HG02678 (cell line): ENCODE results near the gene ARRDC4.

Source experiments
- ATAC-seq: cut with Tn5 transposase; IDR thresholded peaks from one replicate; pipeline ENCODE4 v1.9.1; 2021; ENCODE audit warnings: mild to moderate bottlenecking, moderate library complexity; ENCODE audit not compliant: unreplicated experiment

ARRDC4 gene, protein sequence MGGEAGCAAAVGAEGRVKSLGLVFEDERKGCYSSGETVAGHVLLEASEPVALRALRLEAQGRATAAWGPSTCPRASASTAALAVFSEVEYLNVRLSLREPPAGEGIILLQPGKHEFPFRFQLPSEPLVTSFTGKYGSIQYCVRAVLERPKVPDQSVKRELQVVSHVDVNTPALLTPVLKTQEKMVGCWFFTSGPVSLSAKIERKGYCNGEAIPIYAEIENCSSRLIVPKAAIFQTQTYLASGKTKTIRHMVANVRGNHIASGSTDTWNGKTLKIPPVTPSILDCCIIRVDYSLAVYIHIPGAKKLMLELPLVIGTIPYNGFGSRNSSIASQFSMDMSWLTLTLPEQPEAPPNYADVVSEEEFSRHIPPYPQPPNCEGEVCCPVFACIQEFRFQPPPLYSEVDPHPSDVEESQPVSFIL

GRCh38 chr15:97960364-97961066, at the start of gene ARRDC4:
Gene ARRDC4 (plus strand): TSS chr15:97960703. CDS start chr15:97960862, 159 bp downstream.
- peak; percentile 96 for ATAC-seq

DNA sequence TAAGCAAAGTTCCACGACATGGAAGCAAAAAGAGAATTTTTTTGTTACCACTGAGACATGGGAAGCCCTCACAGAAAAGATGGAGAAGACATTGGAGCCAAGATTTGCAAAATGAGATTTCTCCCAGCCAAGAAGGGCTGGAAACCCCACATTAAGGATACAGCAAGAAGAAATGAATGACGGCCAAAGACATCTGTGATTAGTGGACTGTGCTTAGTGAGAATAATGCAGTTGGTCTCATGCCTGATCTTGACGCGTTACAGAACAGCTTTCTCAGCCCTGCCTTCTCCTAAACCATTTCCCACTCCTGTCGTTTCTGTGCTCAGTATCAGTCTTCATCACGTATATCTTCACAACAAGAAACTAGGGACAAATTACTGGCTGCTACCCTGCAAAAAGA, 45.8 kb upstream of the ARRDC4 start:
- ATAC-seq: no peak

DNA sequence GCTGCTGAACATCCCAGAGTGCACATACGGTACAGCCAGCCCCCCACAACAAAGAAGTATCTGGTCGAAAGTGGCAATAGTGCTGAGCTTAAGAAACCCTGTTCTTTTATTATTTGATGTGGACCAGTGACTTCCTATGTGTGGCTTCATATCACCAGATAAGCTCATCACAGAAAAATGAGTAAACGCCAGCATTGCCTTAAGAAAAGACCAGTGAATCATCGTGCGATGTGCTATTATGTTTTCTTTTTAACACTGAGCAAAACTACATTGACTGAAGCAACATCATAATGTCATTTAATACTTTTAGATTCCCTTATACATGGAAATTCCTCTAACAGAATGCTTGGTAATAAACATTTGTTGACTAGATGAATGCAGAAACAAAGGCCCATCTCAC, 45.2 kb upstream of the ARRDC4 start:
- no peak for ATAC-seq

- no peak for ATAC-seq
These were observed 39.1 kb upstream of the ARRDC4 start for GRCh38 chr15:97921296-97921865.

GRCh38 chr15:97929456-97930229, 30.9 kb upstream of the ARRDC4 start:
- no peak for ATAC-seq

- no peak for ATAC-seq
These were observed 30.3 kb upstream of the ARRDC4 start for GRCh38 chr15:97930230-97930629.

DNA sequence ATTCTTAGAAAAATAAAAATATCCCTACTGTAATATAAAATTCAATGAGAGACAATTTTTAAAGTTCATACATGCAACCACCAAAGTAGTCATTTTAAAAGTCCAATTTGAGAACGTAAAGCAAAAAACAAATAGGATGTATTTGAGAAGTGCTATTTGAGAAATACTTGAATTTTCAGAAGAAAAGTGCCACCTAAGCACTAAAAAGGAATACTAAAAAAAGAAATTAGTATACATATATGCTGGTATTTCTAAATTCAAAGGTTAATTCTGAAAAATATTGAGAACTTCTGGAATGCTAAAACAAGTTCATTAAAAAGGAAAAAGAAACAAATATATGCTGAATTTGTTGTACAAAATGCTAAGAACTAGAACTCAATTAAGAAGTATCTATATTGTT, 29.2 kb upstream of the ARRDC4 start:
- ATAC-seq: no peak

DNA sequence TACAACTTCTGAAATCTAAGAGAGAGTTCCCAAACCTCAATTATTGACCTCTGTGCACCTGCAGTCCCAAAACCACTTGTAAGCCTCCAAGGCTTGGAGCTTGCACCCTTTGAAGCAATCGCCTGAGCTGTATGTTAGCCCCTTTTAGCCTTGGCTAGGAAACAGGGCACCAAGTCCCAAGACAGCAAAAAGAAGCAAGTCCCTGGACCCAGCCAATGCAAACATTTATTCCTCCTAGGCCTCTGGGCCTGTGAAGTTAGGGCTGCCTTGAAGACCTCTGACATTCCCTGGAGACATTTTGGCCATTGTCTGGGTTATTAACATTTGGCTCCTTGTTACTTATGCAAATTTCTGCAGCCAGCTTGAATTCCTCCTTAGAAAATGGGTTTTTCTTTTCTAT, 26.9 kb upstream of the ARRDC4 start:
- ATAC-seq: no peak

DNA sequence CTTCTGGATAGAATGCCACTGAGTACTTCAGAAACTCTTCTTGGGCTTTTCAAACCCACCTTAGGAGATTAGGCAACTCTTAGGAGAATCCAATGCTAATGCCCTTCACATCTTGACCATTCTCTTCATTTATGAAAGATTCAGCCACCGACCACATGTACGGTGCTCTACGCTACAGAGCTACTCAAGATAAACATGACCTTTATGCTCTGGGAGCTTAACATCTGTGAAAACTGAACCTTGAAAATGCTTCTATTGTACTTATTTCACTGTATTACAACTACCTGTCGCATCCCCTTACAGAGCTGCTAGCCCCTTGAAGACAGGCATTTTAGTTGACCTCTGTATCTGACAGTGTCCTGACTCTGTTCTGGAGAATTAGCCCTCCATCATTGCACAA, 19.5 kb upstream of the ARRDC4 start:
- ATAC-seq: no peak

- no peak for ATAC-seq
These were observed 18.9 kb upstream of the ARRDC4 start for GRCh38 chr15:97941572-97941971.

DNA sequence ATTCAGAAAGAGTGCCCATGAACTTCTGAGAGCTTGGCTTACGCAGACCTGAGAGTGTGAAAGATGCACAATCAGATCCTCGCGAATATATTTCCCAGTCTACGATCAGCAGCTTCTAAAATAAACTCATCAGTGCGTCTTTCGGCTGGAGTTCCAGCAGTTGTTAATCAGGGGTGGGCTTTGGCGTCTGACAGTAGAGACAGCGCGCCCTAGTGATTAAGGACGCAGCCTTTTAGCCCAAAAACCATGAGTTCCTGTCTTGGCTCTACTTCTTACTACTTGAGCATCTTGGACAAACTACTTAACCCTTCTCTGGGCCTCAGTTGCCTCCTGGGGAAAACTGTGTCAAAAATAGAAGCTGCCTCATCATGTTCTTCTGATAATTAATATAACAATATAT, 15.8 kb upstream of the ARRDC4 start:
- no peak for ATAC-seq

DNA sequence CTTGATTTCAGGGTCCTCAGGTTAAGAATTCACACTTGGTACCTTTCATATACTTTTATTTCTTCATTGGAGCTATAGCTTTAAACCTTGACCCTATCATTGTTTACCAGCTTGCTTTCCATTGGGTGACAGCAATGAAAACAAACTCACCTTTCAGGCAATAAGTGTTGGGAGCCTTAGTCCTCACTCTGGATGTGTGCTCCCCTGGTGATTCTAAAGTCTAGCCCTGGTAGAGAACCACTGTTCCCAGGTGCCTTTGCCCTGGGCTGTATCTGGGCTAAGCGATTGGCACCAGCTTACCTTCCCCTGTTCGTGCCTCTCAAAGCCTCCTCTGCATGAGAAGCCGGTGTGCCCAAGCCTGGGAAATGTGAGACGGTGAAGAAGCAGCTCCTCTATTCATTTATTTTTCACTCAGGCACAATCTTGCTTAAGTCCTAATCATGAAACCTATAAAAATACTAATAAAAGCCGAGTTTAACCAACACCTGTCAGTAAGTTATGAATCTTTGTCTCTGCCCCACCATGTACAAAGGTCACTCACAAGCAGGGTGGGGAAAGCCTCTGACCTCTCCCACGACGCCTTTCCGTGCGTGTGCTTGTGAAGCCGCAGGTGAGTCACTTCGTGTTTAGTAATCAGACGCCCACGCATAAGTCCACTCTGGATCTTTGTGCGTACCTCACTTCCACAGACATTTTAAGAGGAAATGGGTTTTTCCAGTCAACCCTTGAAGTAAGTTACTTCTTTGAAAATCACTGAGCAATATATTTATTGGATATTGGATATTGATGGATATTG, 12.8 kb upstream of the ARRDC4 start:
- no peak for ATAC-seq

DNA sequence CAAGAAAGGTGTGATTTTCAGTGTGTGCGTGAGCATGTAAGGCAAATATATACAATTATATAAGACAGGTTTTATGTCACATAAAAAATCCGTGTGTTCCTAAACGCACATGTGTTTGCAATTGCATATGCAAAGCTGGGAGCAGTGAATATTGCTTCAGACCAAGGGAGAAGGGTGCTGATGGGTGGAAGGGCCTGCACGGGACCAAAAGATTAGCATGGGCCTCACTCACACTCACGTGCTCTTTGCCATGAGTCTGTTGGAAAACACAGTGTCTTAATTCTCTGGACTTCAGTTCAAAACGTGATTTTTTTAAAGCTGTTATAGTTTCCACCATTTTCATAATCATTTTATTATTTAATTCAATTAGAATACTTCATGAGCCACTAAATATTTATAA, 7.2 kb upstream of the ARRDC4 start:
- ATAC-seq: no peak

DNA sequence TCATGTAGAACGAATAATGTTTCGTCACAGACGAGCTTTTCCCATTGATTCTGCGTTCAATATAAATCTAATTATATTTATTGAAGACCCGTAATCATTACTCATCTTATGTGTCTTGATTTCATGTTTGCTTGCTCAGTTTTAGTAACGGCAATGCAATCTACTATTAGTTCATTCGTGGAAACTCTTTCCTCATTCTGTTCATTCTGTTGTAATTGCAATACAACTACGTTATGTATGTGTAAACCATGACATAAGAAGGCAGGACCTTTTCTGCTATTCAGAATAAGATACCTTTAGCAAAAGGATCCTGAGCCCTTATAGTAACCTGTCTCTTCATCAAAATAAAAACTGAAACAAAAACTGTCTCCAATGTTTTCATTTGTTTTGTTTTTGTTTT, 6.8 kb upstream of the ARRDC4 start:
- ATAC-seq: no peak

GRCh38 chr15:97955035-97955434, 5.5 kb upstream of the ARRDC4 start:
- no peak for ATAC-seq

- no peak for ATAC-seq
These were observed 5.0 kb upstream of the ARRDC4 start for GRCh38 chr15:97955529-97955928.

DNA sequence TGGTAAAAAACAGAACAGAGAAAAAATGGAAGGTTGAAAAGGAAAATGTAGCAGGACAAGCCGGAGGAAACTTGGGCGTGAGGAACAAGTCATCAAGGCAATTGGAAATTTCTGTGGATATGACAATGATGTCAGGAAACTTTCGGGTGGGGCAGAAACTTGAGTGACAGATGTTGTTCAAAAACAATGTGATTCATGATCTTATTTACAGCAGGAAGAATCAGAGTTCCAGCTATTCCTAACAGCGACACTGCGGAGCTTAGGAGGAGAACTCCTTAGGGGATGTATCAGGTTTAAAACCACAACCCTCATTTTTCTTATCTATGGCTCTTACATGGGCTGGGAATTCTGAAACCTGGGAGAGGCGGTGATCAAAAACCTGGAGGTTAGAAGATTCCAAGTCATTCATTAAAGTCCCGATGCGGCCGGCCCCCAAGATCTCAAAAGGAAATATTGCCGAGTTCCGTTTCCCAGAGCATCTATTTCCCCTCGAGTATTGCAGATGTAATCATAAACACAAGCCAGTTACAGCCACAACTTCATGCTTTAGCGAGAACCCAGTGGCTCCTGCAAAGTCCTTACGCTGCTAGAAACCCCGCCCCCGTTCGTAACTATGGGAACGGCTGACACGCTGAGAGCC, 659 bp upstream of the ARRDC4 start:
- ATAC-seq: no peak

GRCh38 chr15:97961067-97961954, 808 bp downstream of the ARRDC4 start:
- ATAC-seq: no peak

- no peak for ATAC-seq
These were observed 1.8 kb downstream of the ARRDC4 start for GRCh38 chr15:97962263-97962662.
